ENCODE data around the gene TULP4. TPM values are rescaled to one million over a fixed set of nuclear protein-coding genes. Genes with fewer than 3 reads are reported as not detected.
A peak's percentile ranks its signal among the peaks of the same experiment; 100 is the strongest.
"Not testable (repeated sequence)": the region's sequence is repeated elsewhere in the genome, so short reads cannot be mapped to it uniquely, and the experiment has no call there.

Gene TULP4
- total RNA-seq, 2 experiments from 2014 or later = 28.4 to 30.5 TPM

DNA sequence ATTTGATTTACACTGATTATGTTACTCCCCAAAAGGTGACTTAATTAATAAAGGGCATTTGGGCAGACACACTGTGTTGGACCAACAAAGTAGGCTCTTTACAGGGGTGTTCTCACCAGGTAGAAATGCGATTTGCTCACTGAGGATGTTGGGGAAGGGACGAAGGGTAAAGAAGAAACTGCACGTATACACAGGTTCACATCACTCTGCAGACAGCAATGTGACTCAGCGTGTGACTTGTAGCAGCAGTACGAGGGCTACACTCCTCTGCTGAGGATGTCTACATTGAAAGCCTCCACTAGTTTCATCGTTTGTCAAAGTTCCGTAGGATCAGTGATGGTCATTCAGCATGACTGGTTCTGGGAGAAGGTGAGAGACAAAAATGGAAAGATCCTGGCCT is 194.9 kb downstream of the TULP4 start:
- DNase-seq = no peak
- ATAC-seq = no peak
- no peak overlapping the region for H3K4me3 Mint-ChIP-seq
- peaks cover 2% of the 10 kb centered on the region for H3K36me3 Mint-ChIP-seq
- no peaks in the 10 kb centered on the region for H3K4me1 Mint-ChIP-seq
- no peaks in the 10 kb centered on the region for H3K9me3 Mint-ChIP-seq (ENCODE audit: low read depth)
- H3K27me3 Mint-ChIP-seq = no peaks in the 10 kb centered on the region
- CTCF ChIA-PET = no interaction called here
- H3K27ac Mint-ChIP-seq = no peak overlapping the region

GRCh38 chr6:158508450-158508849 is 196.2 kb downstream of the TULP4 start:
- DNase-seq (no peak), ATAC-seq (no peak)
- Mint-ChIP-seq H3K36me3 (peaks cover 2% of the 10 kb centered on the region), H3K4me1 (no peaks in the 10 kb centered on the region), H3K4me3 (no peak overlapping the region), H3K9me3 (ENCODE audit: low read depth) (no peaks in the 10 kb centered on the region), H3K27me3 (no peaks in the 10 kb centered on the region), H3K27ac (no peak overlapping the region)
- CTCF ChIA-PET = interaction anchor here (1.1 kb wide), 1 partner anchor 287 kb away, joined by 3 read pairs; no protein-coding TSS in a partner anchor

- H3K4me1 Mint-ChIP-seq = peaks cover 9% of the 10 kb centered on the region
- no peak overlapping the region for H3K4me3 Mint-ChIP-seq
- H3K9me3 Mint-ChIP-seq (ENCODE audit: low read depth) = no peaks in the 10 kb centered on the region
- CTCF ChIA-PET = interaction anchor here (0.6 to 1.1 kb wide), 2 partner anchors 288 to 1074 kb away, joined by 3 to 4 read pairs; no protein-coding TSS in a partner anchor
- no peaks in the 10 kb centered on the region for H3K27me3 Mint-ChIP-seq
- peaks cover 2% of the 10 kb centered on the region for H3K36me3 Mint-ChIP-seq
- ATAC-seq = no peak
- DNase-seq = no peak
- H3K27ac Mint-ChIP-seq = no peak overlapping the region
Measured at GRCh38 chr6:158509465-158509864, 197.2 kb downstream of the TULP4 start.

DNA sequence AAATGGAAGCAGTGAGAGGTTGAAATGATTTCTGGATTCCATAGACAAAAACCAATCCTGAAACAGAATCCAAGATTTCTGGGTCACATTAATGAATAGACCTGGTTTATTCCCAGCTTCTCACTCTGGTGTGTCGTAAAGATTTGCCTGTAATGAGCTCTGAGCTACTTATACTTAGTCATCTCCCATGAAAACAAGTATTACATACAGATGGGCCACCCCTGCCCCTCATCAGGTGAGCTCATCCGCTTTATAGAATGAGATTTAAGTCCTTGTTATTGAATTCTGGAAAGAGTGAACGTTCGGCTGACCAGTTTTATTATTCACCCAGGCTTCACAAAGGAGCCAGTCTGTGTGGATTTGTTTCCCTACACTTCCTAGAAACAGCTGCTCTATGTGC is 200.5 kb downstream of the TULP4 start:
- ATAC-seq (no peak), DNase-seq (no peak)
- Mint-ChIP-seq H3K4me3 (no peak overlapping the region), H3K4me1 (peaks cover 26% of the 10 kb centered on the region), H3K36me3 (no peaks in the 10 kb centered on the region), H3K9me3 (ENCODE audit: low read depth) (no peaks in the 10 kb centered on the region), H3K27ac (no peak overlapping the region), H3K27me3 (peaks cover 15% of the 10 kb centered on the region)
- CTCF ChIA-PET = interaction anchor here (0.7 to 1.3 kb wide), 2 partner anchors 83 to 318 kb away, joined by 3 read pairs; no protein-coding TSS in a partner anchor

GRCh38 chr6:158514176-158514575 is 201.9 kb downstream of the TULP4 start:
- Mint-ChIP-seq H3K4me3 (no peak overlapping the region), H3K27me3 (peaks cover 15% of the 10 kb centered on the region), H3K4me1 (peaks cover 38% of the 10 kb centered on the region), H3K27ac (no peak overlapping the region), H3K9me3 (ENCODE audit: low read depth) (no peaks in the 10 kb centered on the region), H3K36me3 (no peaks in the 10 kb centered on the region)
- ATAC-seq (no peak), DNase-seq (no peak)
- CTCF ChIA-PET = interaction anchor here (0.9 kb wide), 1 partner anchor 293 kb away, joined by 3 read pairs; no protein-coding TSS in a partner anchor

DNA sequence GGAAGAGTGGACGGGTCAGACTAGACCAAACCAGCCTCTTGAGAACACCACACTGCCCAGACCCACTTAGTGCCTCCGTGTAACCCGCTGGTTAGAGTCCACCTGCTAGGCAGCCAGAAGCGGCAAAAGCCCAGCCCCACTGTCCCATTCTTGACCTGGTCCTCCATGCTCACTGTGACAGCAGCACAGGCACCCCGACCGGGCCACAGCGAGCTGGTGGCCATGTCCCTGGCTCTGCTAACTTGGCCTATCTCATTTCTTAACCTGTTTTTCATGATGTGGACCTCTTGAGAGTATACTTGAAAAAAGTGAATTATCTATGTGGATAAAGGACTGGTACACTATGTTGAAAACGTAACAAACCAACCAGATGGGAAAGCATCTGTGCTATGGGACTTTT is 202.7 kb downstream of the TULP4 start:
- H3K27me3 Mint-ChIP-seq = peaks cover 18% of the 10 kb centered on the region
- CTCF ChIA-PET = interaction anchor here (0.9 kb wide), 1 partner anchor 294 kb away, joined by 3 read pairs; no protein-coding TSS in a partner anchor
- no peak overlapping the region for H3K4me3 Mint-ChIP-seq
- DNase-seq (no peak), ATAC-seq (no peak)
- peaks cover 38% of the 10 kb centered on the region for H3K4me1 Mint-ChIP-seq
- H3K9me3 Mint-ChIP-seq (ENCODE audit: low read depth) = no peaks in the 10 kb centered on the region
- no peaks in the 10 kb centered on the region for H3K36me3 Mint-ChIP-seq
- no peak overlapping the region for H3K27ac Mint-ChIP-seq

- Mint-ChIP-seq H3K36me3 (no peaks in the 10 kb centered on the region), H3K4me1 (peaks cover 38% of the 10 kb centered on the region), H3K4me3 (no peak overlapping the region), H3K9me3 (ENCODE audit: low read depth) (no peaks in the 10 kb centered on the region), H3K27me3 (peaks cover 18% of the 10 kb centered on the region), H3K27ac (no peak overlapping the region)
- DNase-seq = no peak
- ATAC-seq = no peak
- CTCF ChIA-PET = interaction anchor here (1.0 kb wide), 1 partner anchor 295 kb away, joined by 3 read pairs; no protein-coding TSS in a partner anchor
Measured at GRCh38 chr6:158516098-158516497, 203.8 kb downstream of the TULP4 start.

- Mint-ChIP-seq H3K4me1 (peaks cover 38% of the 10 kb centered on the region), H3K9me3 (ENCODE audit: low read depth) (no peaks in the 10 kb centered on the region), H3K27me3 (peaks cover 18% of the 10 kb centered on the region), H3K4me3 (no peak overlapping the region), H3K27ac (no peak overlapping the region), H3K36me3 (no peaks in the 10 kb centered on the region)
- CTCF ChIA-PET = interaction anchor here (0.9 to 1.0 kb wide), 2 partner anchors 296 kb away, joined by 3 read pairs; no protein-coding TSS in a partner anchor
- DNase-seq (no peak), ATAC-seq (no peak)
Measured at GRCh38 chr6:158517038-158517437, 204.8 kb downstream of the TULP4 start.

DNA sequence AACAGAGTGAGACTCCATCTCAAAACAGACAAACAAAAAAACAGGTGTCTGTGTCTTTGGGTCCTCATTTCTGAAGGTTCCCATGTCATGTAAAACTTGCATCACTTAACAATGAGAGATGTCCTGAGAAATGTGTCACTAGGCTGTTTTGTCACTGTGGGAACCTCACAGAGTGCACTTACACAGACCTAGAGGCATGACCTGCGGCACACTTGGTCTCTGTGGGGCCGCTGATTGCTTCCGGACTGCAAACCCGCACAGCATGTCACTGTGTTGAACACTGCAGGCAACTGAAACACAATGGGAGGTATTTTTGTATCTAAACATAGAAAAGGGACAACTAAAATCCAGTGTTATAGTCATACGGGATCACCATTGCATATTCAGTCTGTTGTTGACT is 205.3 kb downstream of the TULP4 start:
- H3K27me3 Mint-ChIP-seq = peaks cover 18% of the 10 kb centered on the region
- peak overlapping the region; percentile 83 for H3K4me3 Mint-ChIP-seq
- no peaks in the 10 kb centered on the region for H3K36me3 Mint-ChIP-seq
- DNase-seq = peak; percentile 58
- peaks cover 38% of the 10 kb centered on the region for H3K4me1 Mint-ChIP-seq
- CTCF ChIA-PET = interaction anchor here (0.9 kb wide), 1 partner anchor 296 kb away, joined by 3 read pairs; no protein-coding TSS in a partner anchor
- ATAC-seq = no peak
- H3K9me3 Mint-ChIP-seq (ENCODE audit: low read depth) = no peaks in the 10 kb centered on the region
- H3K27ac Mint-ChIP-seq = peak overlapping the region; percentile 39

- Mint-ChIP-seq H3K9me3 (ENCODE audit: low read depth) (no peaks in the 10 kb centered on the region), H3K36me3 (no peaks in the 10 kb centered on the region), H3K27me3 (peaks cover 20% of the 10 kb centered on the region), H3K4me3 (peak overlapping the region; percentile 83), H3K27ac (peak overlapping the region; percentile 83), H3K4me1 (peaks cover 38% of the 10 kb centered on the region)
- CTCF ChIA-PET = interaction anchor here (0.6 to 2.3 kb wide), 13 partner anchors 8 to 304 kb away, joined by 3 to 18 read pairs (median 3); no protein-coding TSS in a partner anchor
- DNase-seq = peak; percentile 81
- ATAC-seq = peak; percentile 92
Measured at GRCh38 chr6:158518191-158519127, 206.2 kb downstream of the TULP4 start.

DNA sequence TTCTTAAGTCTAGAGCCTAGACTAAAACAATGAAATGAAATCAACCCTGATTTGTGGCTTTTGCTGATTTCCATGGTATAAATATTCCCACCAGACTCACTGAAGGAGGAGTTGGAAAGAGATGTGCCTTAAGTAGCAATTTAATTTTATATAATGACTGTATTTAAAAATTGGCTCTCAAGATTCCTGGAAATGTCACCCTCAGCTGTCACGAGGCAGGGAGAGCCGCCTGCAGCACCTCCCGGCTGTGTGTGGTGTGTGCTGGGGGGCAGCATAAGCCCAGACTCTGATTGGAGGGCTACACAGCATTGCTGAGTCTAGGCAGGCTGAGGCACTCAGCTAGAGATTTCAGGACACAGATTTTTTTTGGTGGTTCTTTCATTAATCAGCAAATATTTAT is 207.0 kb downstream of the TULP4 start:
- H3K27me3 Mint-ChIP-seq = peaks cover 25% of the 10 kb centered on the region
- H3K4me1 Mint-ChIP-seq = peaks cover 31% of the 10 kb centered on the region
- no peaks in the 10 kb centered on the region for H3K36me3 Mint-ChIP-seq
- DNase-seq (no peak), ATAC-seq (no peak)
- H3K9me3 Mint-ChIP-seq (ENCODE audit: low read depth) = no peaks in the 10 kb centered on the region
- CTCF ChIA-PET = interaction anchor here (0.6 to 2.3 kb wide), 13 partner anchors 9 to 305 kb away, joined by 3 to 18 read pairs (median 4); no protein-coding TSS in a partner anchor
- no peak overlapping the region for H3K27ac Mint-ChIP-seq
- no peak overlapping the region for H3K4me3 Mint-ChIP-seq

DNA sequence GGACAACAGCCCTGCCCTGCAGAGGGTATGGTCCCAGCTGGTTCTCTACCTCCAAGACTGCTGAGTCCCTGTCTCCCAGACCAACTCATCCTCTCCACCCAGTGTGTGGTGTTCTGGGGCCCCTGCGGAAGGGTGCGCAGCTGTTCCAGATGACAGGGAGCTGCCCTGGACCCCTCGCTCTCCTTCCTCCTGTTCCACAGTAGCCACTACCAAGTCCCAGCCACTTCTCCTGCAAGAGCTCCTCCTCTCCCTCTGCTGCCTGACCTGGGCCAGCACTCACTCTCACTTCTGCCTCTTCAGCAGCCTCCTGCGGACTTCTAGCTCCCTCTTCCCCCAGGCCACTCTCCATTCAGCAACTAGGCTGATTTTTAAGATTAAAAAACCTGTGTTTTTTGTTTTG is 207.5 kb downstream of the TULP4 start:
- Mint-ChIP-seq H3K4me1 (peaks cover 26% of the 10 kb centered on the region), H3K9me3 (ENCODE audit: low read depth) (no peaks in the 10 kb centered on the region), H3K27ac (no peak overlapping the region), H3K36me3 (no peaks in the 10 kb centered on the region), H3K4me3 (no peak overlapping the region), H3K27me3 (peaks cover 26% of the 10 kb centered on the region)
- CTCF ChIA-PET = interaction anchor here (0.7 to 2.3 kb wide), 5 partner anchors 15 to 305 kb away, joined by 3 to 18 read pairs (median 4); no protein-coding TSS in a partner anchor
- DNase-seq (no peak), ATAC-seq (no peak)

DNA sequence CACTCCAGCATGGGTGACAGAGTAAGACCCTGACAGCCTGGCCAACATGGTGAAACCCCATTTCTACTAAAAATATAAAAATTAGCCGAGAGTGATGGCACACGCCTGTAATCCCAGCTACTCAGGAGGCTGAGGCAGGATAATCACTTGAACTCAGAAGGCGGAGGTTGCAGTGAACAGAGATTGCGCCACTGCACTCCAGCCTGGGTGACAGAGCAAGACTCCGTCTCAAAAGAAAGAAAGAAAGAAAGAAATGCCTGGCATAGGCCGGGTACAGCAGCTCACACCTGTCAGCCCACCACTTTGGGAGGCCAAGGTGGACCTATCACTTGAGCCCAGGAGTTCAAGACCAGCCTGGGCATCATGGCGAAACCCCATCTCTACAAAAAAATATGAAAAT is 208.7 kb downstream of the TULP4 start:
- not testable (repeated sequence) for H3K4me3 Mint-ChIP-seq; H3K36me3 Mint-ChIP-seq; DNase-seq; ATAC-seq; H3K9me3 Mint-ChIP-seq (ENCODE audit: low read depth); H3K27ac Mint-ChIP-seq
- Mint-ChIP-seq H3K4me1 (peaks cover 22% of the 10 kb centered on the region), H3K27me3 (peaks cover 30% of the 10 kb centered on the region)
- CTCF ChIA-PET = interaction anchor here (0.7 to 1.3 kb wide), 2 partner anchors 44 to 307 kb away, joined by 3 to 4 read pairs; no protein-coding TSS in a partner anchor
